GM12891 (cell line): Measurements from ENCODE around the gene NFATC4.

Source experiments
- PAX5 ChIP-seq: IDR thresholded peaks from 2 replicates; pipeline ENCODE4 v1.6.1; 2011; ENCODE audit warnings: low read length, moderate library complexity, mild to moderate bottlenecking; ENCODE audit not compliant: insufficient read depth, severe bottlenecking
- POLR2A ChIP-seq: IDR thresholded peaks from 2 replicates; pipeline ENCODE4 v1.6.1; 2011; ENCODE audit warnings: low read depth, low read length, control low read depth
- POLR2AphosphoS5 ChIP-seq: IDR thresholded peaks from 2 replicates; pipeline ENCODE4 v1.6.1; 2011; ENCODE audit warnings: low read depth, low read length, control low read depth
- SPI1 ChIP-seq: IDR thresholded peaks from 2 replicates; pipeline ENCODE4 v1.6.1; 2011; ENCODE audit warnings: low read depth, low read length, control low read depth
- TAF1 ChIP-seq: IDR thresholded peaks from 2 replicates; pipeline ENCODE4 v1.6.1; 2011; ENCODE audit warnings: low read depth, low read length, control low read depth

- no peak for TF ChIP-seq TAF1
- no peak for TF ChIP-seq POLR2A
- TF ChIP-seq POLR2AphosphoS5: no peak
- no peak for TF ChIP-seq PAX5
- TF ChIP-seq SPI1: no peak
Measured at GRCh38 chr14:24398293-24398652, 30.3 kb downstream of the NFATC4 start.
